ENCODE measurements around the gene PLSCR5.
A peak's percentile ranks its signal among the peaks of the same experiment; 100 is the strongest.

Gene PLSCR5

DNA sequence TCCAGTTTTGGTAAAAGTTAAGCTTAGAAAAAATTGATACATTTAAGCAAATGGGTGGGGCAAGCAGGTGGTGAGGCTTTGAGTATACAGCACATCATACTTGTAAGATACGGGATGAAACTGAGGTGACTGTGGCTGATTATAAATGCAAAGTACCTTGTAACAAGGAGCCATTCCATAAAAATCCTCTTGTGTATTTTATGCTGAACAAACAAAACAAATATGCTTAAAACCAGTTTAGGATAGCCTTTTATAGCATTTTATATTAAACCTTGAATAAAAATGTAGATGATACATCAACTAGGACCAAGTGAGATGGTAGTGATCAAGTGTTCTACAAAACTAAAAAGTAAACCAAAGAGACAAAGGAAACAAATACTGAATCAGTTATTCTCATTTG, 64.2 kb downstream of the PLSCR5 start:
- Histone ChIP-seq H3K4me3 (ENCODE audit: low read depth in 1 of 2, low read length in 2 of 2) (no peak overlapping the region; a peak in 1 of 4 replicates), H3K27ac (ENCODE audit: low read length) (no peak overlapping the region)

DNA sequence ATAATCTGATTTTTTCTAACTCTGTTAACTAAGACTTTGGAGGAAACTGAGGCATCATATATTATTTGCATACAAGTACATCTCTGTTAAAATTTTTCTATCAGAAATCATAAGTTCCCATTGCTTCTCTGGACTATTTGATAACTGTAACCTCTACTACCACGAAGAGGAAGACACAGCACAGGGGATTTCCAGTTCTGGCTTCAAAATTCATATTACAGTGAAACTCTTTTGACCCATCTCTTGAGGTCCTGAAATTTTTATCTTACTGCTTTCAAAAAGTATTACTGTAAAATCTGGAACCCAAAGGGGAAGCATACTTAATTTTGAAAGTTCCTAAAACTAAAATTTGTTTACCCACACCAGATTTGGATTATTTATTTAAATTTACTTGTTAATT, 64.9 kb downstream of the PLSCR5 start:
- Histone ChIP-seq H3K36me3 (ENCODE audit: insufficient read depth, low read length) (peaks cover 28% of the 10 kb centered on the region), H3K79me2 (ENCODE audit: insufficient read depth, low read length) (peaks cover 91% of the 10 kb centered on the region), H3K9ac (ENCODE audit: low read depth, low read length) (no peak overlapping the region), H3K27ac (ENCODE audit: low read length) (no peak overlapping the region), H3K4me3 (ENCODE audit: low read depth in 1 of 2, low read length in 2 of 2) (no peak overlapping the region), H4K20me1 (ENCODE audit: insufficient read depth, low read length) (peaks cover 37% of the 10 kb centered on the region), H2AFZ (ENCODE audit: low read depth, low read length) (no peak overlapping the region), H3K27me3 (ENCODE audit: insufficient read depth, low read length, poor library complexity) (no peaks in the 10 kb centered on the region), H3K9me3 (ENCODE audit: insufficient read depth, low read length, severe bottlenecking) (no peaks in the 10 kb centered on the region), H3K4me2 (ENCODE audit: insufficient read depth, low read length) (peak overlapping the region; percentile 75; the same call in 1 of the 2 replicates), H3K4me1 (ENCODE audit: insufficient read depth, low read length) (peaks cover 50% of the 10 kb centered on the region)
- no peak for DNase-seq
- no peak for ATAC-seq (ENCODE audit: insufficient read depth, low read depth)
- no peak for TF ChIP-seq EZH2 (IDR thresholded peaks at IDR 0.05; ENCODE audit: borderline replicate concordance, low read depth, low read length, severe bottlenecking)
- TF ChIP-seq, protein P1, sequence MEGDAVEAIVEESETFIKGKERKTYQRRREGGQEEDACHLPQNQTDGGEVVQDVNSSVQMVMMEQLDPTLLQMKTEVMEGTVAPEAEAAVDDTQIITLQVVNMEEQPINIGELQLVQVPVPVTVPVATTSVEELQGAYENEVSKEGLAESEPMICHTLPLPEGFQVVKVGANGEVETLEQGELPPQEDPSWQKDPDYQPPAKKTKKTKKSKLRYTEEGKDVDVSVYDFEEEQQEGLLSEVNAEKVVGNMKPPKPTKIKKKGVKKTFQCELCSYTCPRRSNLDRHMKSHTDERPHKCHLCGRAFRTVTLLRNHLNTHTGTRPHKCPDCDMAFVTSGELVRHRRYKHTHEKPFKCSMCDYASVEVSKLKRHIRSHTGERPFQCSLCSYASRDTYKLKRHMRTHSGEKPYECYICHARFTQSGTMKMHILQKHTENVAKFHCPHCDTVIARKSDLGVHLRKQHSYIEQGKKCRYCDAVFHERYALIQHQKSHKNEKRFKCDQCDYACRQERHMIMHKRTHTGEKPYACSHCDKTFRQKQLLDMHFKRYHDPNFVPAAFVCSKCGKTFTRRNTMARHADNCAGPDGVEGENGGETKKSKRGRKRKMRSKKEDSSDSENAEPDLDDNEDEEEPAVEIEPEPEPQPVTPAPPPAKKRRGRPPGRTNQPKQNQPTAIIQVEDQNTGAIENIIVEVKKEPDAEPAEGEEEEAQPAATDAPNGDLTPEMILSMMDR (IDR thresholded peaks at IDR 0.05; ENCODE audit: borderline replicate concordance, extremely low read depth, low read length, poor library complexity, severe bottlenecking): no peak

More for the DNA sequence above, 64.2 kb downstream of the PLSCR5 start:
- Histone ChIP-seq H3K9me3 (ENCODE audit: insufficient read depth, low read length, severe bottlenecking) (no peaks in the 10 kb centered on the region), H3K36me3 (ENCODE audit: insufficient read depth, low read length) (peaks cover 28% of the 10 kb centered on the region), H4K20me1 (ENCODE audit: insufficient read depth, low read length) (peaks cover 37% of the 10 kb centered on the region), H3K4me1 (ENCODE audit: insufficient read depth, low read length) (peaks cover 52% of the 10 kb centered on the region), H2AFZ (ENCODE audit: low read depth, low read length) (no peak overlapping the region), H3K79me2 (ENCODE audit: insufficient read depth, low read length) (peaks cover 85% of the 10 kb centered on the region), H3K27me3 (ENCODE audit: insufficient read depth, low read length, poor library complexity) (no peaks in the 10 kb centered on the region), H3K4me2 (ENCODE audit: insufficient read depth, low read length) (peak overlapping the region; percentile 75), H3K9ac (ENCODE audit: low read depth, low read length) (no peak overlapping the region)
- DNase-seq: no peak
- ATAC-seq (ENCODE audit: insufficient read depth, low read depth): no peak
- TF ChIP-seq, protein P1 (IDR thresholded peaks at IDR 0.05; ENCODE audit: borderline replicate concordance, extremely low read depth, low read length, poor library complexity, severe bottlenecking): no peak
- no peak for TF ChIP-seq EZH2 (IDR thresholded peaks at IDR 0.05; ENCODE audit: borderline replicate concordance, low read depth, low read length, severe bottlenecking)

DNA sequence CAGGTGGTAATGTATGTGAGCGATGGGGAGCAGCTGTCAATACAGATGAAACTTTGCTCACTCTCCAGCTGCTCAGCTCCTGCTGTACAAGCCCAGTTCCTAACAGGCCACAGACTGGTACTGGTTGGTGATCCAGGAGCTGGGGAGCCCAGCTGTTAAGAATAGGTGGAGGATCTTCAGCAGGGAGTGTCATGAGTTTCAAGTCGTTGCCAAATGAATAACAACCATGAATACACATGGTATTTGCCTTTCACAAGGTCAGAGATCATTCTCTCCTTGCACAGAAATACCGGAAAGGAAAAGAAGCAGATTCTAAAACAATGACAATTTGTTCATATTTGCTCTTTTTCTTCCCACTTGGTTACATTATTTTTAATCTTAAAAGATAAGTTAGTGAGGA, 65.8 kb downstream of the PLSCR5 start:
- Histone ChIP-seq H2AFZ (ENCODE audit: low read depth, low read length) (no peak overlapping the region), H3K4me2 (ENCODE audit: insufficient read depth, low read length) (peak overlapping the region; percentile 18; the same call in 1 of the 2 replicates), H4K20me1 (ENCODE audit: insufficient read depth, low read length) (peaks cover 42% of the 10 kb centered on the region), H3K4me1 (ENCODE audit: insufficient read depth, low read length) (peaks cover 47% of the 10 kb centered on the region), H3K9me3 (ENCODE audit: insufficient read depth, low read length, severe bottlenecking) (no peaks in the 10 kb centered on the region), H3K27ac (ENCODE audit: low read length) (no peak overlapping the region), H3K36me3 (ENCODE audit: insufficient read depth, low read length) (peaks cover 29% of the 10 kb centered on the region), H3K79me2 (ENCODE audit: insufficient read depth, low read length) (peaks cover 92% of the 10 kb centered on the region), H3K4me3 (ENCODE audit: low read depth in 1 of 2, low read length in 2 of 2) (no peak overlapping the region), H3K9ac (ENCODE audit: low read depth, low read length) (no peak overlapping the region), H3K27me3 (ENCODE audit: insufficient read depth, low read length, poor library complexity) (no peaks in the 10 kb centered on the region)
- ATAC-seq (ENCODE audit: insufficient read depth, low read depth): no peak
- TF ChIP-seq, protein P1 (IDR thresholded peaks at IDR 0.05; ENCODE audit: borderline replicate concordance, extremely low read depth, low read length, poor library complexity, severe bottlenecking): no peak
- no peak for TF ChIP-seq EZH2 (IDR thresholded peaks at IDR 0.05; ENCODE audit: borderline replicate concordance, low read depth, low read length, severe bottlenecking)
- DNase-seq: no peak

DNA sequence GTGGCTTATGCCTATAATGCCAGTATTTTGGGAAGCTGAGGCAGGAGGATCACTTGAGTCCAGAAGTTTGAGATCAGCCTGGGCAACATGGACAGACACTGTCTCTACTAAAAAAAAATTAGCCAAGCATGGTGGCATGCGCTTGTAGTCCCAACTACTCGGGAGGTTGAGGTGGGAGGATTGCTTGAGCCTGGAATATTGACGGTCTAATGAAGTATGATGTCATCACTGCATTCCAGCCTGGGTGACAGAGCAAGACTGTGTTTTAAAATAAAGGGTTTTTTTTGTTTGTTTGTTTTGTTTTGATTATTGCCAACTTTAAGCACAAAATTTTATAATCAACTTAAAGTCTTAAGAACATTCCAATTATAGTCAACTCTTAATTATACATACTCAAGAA, 67.5 kb downstream of the PLSCR5 start:
- Histone ChIP-seq H2AFZ (ENCODE audit: low read depth, low read length) (no peak overlapping the region), H3K4me2 (ENCODE audit: insufficient read depth, low read length) (peak overlapping the region; percentile 29; the same call in 1 of the 2 replicates), H3K79me2 (ENCODE audit: insufficient read depth, low read length) (peaks cover 75% of the 10 kb centered on the region), H3K27ac (ENCODE audit: low read length) (no peak overlapping the region), H3K9me3 (ENCODE audit: insufficient read depth, low read length, severe bottlenecking) (no peaks in the 10 kb centered on the region), H4K20me1 (ENCODE audit: insufficient read depth, low read length) (peaks cover 35% of the 10 kb centered on the region), H3K4me1 (ENCODE audit: insufficient read depth, low read length) (peaks cover 38% of the 10 kb centered on the region), H3K4me3 (ENCODE audit: low read depth in 1 of 2, low read length in 2 of 2) (no peak overlapping the region), H3K27me3 (ENCODE audit: insufficient read depth, low read length, poor library complexity) (no peaks in the 10 kb centered on the region), H3K36me3 (ENCODE audit: insufficient read depth, low read length) (peaks cover 43% of the 10 kb centered on the region), H3K9ac (ENCODE audit: low read depth, low read length) (no peak overlapping the region)
- ATAC-seq (ENCODE audit: insufficient read depth, low read depth): no peak
- TF ChIP-seq, protein P1 (IDR thresholded peaks at IDR 0.05; ENCODE audit: borderline replicate concordance, extremely low read depth, low read length, poor library complexity, severe bottlenecking): no peak
- TF ChIP-seq EZH2 (IDR thresholded peaks at IDR 0.05; ENCODE audit: borderline replicate concordance, low read depth, low read length, severe bottlenecking): no peak
- DNase-seq: no peak

Measured in DND-41 (cell line).